ENCODE measurements around the gene ADGRL3.

- no peak for TF ChIP-seq CTCF (conservative IDR thresholded peaks at IDR 0.05; ENCODE audit: low read length)
- no peak for TF ChIP-seq EZH2phosphoT487 (IDR thresholded peaks at IDR 0.05; ENCODE audit: borderline replicate concordance, low read depth, low read length)
These were observed 332.3 kb downstream of the ADGRL3 start for GRCh38 chr4:61532336-61533000.

Measured in OCI-LY7 (cell line).